Endothelial cell of umbilical vein (primary cell): ENCODE data around the gene CIZ1. TPM values are rescaled to one million over a fixed set of nuclear protein-coding genes. Genes with fewer than 3 reads are reported as not detected.

ENCODE experiments used
- BruUV-seq: library from RNA; stranded (reverse); fragments of 400-500 nt; replicated peaks from 2 replicates; lab custom pipeline; 2021; lab: Mats Ljungman, UMichigan
- CTCF ChIA-PET: fragments of 300-600, 350-600 bp; sonication (Branson Sonifier 250); formaldehyde crosslinking; loops from one replicate; lab custom pipeline; 2021; ENCODE audit warnings: antibody characterized with exemption, inconsistent platforms; lab: Charles Lee
- POLR2A ChIA-PET: fragments of 300-600, 350-600 bp; sonication (Branson Sonifier 250); formaldehyde crosslinking; loops from one replicate; lab custom pipeline; 2021; ENCODE audit warnings: antibody characterized with exemption, inconsistent platforms; lab: Charles Lee
- DNase-seq: peaks from one replicate; pipeline ENCODE4 v3.0.0-alpha.2; 2011; ENCODE audit warnings: low read depth, low spot score
- FAIRE-seq: peaks from 2 replicates; lab custom pipeline; 2011; peaks lifted over from hg19 to GRCh38; lab: Jason Lieb, UNC
- H2AFZ ChIP-seq: 2 replicates; pipeline ENCODE4 v1.6.0; 2012; ENCODE audit warnings: low read depth, low read length, control low read depth, inconsistent platforms
- H3K27ac ChIP-seq: 2 replicates; pipeline ENCODE4 v1.5.1; 2011; ENCODE audit warnings: low read depth, mild to moderate bottlenecking, control low read depth, low read length, moderate library complexity; ENCODE audit not compliant: insufficient read depth
- H3K27me3 ChIP-seq, 2 experiments: 2 replicates each; pipeline versions ENCODE4 v1.6.0 to v1.6.1; 2011; ENCODE audit warnings: low read length in 2 of 2, mixed read lengths in 1 of 2; ENCODE audit not compliant: control insufficient read depth in 2 of 2, insufficient read depth in 2 of 2
- H3K36me3 ChIP-seq, 2 experiments: 2 replicates in 1 of 2; 3 replicates in 1 of 2; pipeline ENCODE4 v1.5.1; 2011; ENCODE audit warnings: low read length in 2 of 2, mild to moderate bottlenecking in 1 of 2, moderate library complexity in 1 of 2; ENCODE audit not compliant: control insufficient read depth in 2 of 2, insufficient read depth in 2 of 2; ENCODE audit errors: extremely low read depth in 1 of 2
- H3K4me1 ChIP-seq: 3 replicates; pipeline ENCODE4 v1.5.1; 2011; ENCODE audit warnings: mild to moderate bottlenecking, low read length; ENCODE audit not compliant: control insufficient read depth, insufficient read depth; ENCODE audit errors: extremely low read depth
- H3K4me2 ChIP-seq: 2 replicates; pipeline ENCODE4 v1.6.1; 2011; ENCODE audit warnings: low read length, control low read depth, mixed read lengths; ENCODE audit not compliant: insufficient read depth
- H3K4me3 ChIP-seq, 3 experiments: fragments of 200-600 bp in 1 of 3; sonication (generic), shearing (Covaris generic) in 1 of 3; replicated peaks in 1 of 3; 2 replicates each; pipeline ENCODE4 v1.5.1; 2011 to 2016; ENCODE audit warnings: control low read depth in 3 of 3, low read length in 3 of 3, mild to moderate bottlenecking in 2 of 3, inconsistent platforms in 1 of 3, low read depth in 1 of 3, moderate library complexity in 1 of 3; ENCODE audit not compliant: insufficient read depth in 1 of 3
- H3K79me2 ChIP-seq: 2 replicates; pipeline ENCODE4 v1.6.0; 2012; ENCODE audit warnings: low read length, inconsistent platforms; ENCODE audit not compliant: control insufficient read depth, insufficient read depth
- H3K9ac ChIP-seq: replicated peaks from 2 replicates; pipeline ENCODE3; 2011; ENCODE audit warnings: low read length, control low read depth; ENCODE audit not compliant: insufficient read depth; ENCODE audit errors: extremely low read depth
- H3K9me1 ChIP-seq: replicated peaks from 3 replicates; pipeline ENCODE4 v1.6.0; 2011; ENCODE audit warnings: mild to moderate bottlenecking, low read length; ENCODE audit not compliant: control insufficient read depth, insufficient read depth; ENCODE audit errors: extremely low read depth
- H3K9me3 ChIP-seq: replicated peaks from 2 replicates; pipeline ENCODE4 v1.5.1; 2012; ENCODE audit warnings: low read length, inconsistent platforms; ENCODE audit not compliant: control insufficient read depth, insufficient read depth
- H4K20me1 ChIP-seq: replicated peaks from 2 replicates; pipeline ENCODE3; 2011; ENCODE audit warnings: mild to moderate bottlenecking, low read length; ENCODE audit not compliant: control insufficient read depth, insufficient read depth; ENCODE audit errors: extremely low read depth
- EZH2 ChIP-seq: IDR thresholded peaks from 2 replicates; pipeline ENCODE4 v1.6.1; 2012; ENCODE audit warnings: borderline replicate concordance, low read depth, mild to moderate bottlenecking, moderate library complexity, low read length, inconsistent platforms; ENCODE audit not compliant: severe bottlenecking
- FOS ChIP-seq: IDR thresholded peaks from 2 replicates; pipeline ENCODE4 v1.6.1; 2011; ENCODE audit warnings: mild to moderate bottlenecking, low read length, moderate library complexity, borderline replicate concordance; ENCODE audit not compliant: insufficient read depth
- GATA2 ChIP-seq: IDR thresholded peaks from 2 replicates; pipeline ENCODE4 v1.7.0; 2011; ENCODE audit warnings: low read depth, mild to moderate bottlenecking, moderate library complexity, mixed read lengths, low read length; ENCODE audit not compliant: insufficient read length, insufficient read depth
- JUN ChIP-seq: IDR thresholded peaks from 2 replicates; pipeline ENCODE4 v1.6.1; 2011; ENCODE audit warnings: borderline replicate concordance, low read depth; ENCODE audit not compliant: insufficient read length, insufficient read depth
- MAX ChIP-seq: IDR thresholded peaks from 2 replicates; pipeline ENCODE4 v1.6.1; 2011; ENCODE audit not compliant: insufficient read depth, insufficient read length
- MYC ChIP-seq: IDR thresholded peaks from one replicate; pipeline ENCODE4 v1.6.1; 2011; ENCODE audit warnings: mild to moderate bottlenecking, low read depth, low read length
- POLR2AphosphoS5 ChIP-seq: IDR thresholded peaks from 2 replicates; pipeline ENCODE4 v1.6.1; 2012; ENCODE audit warnings: low read depth, mild to moderate bottlenecking, control low read depth, low read length, moderate library complexity; ENCODE audit not compliant: insufficient read depth
- dilution Hi-C: fragments of 300-500 bp; cut with MboI; formaldehyde crosslinking; loops from one replicate; pipeline ENCODE4 v1.15.0; 2019; ENCODE audit warnings: low sequenced_read_pairs; ENCODE audit not compliant: extremely low pct_ligation_motif_present
- intact Hi-C: fragments of 100-400 bp; cut with micrococcal nuclease; formaldehyde crosslinking; loops from one replicate; pipeline ENCODE4 v1.10.0; 2022
- polyA plus RNA-seq, 4 experiments: library from polyadenylated mRNA; depleted of rRNA in 3 of 4; stranded (reverse) in 3 of 4; unstranded in 1 of 4; fragments of >200 nt; gene quantifications; 2 replicates each; pipeline versions ENCODE4 v1.2.1 to v1.2.3, GENCODE V29; 2011 to 2012; ENCODE audit warnings: missing spikeins in 1 of 4
- total RNA-seq: library from RNA; stranded (reverse); gene quantifications from 2 replicates; pipeline ENCODE4 v1.2.3, GENCODE V29; 2021

Gene CIZ1
- total and polyA plus RNA-seq, 2 donors (not counting 3 experiments of a cell fraction or from before 2014, with no cell fraction given), result 88.3 to 150 TPM

- Histone ChIP-seq H3K79me2 (no peaks in the 10 kb centered on the region), H2AFZ (no peak overlapping the region), H3K4me2 (no peak overlapping the region), H3K9me3 (no peaks in the 10 kb centered on the region), H4K20me1 (no peaks in the 10 kb centered on the region), H3K4me3 (no peak overlapping the region), H3K27me3 (no peaks in the 10 kb centered on the region), H3K4me1 (no peaks in the 10 kb centered on the region), H3K9me1 (no peaks in the 10 kb centered on the region), H3K9ac (no peak overlapping the region), H3K36me3 (no peaks in the 10 kb centered on the region), H3K27ac (no peak overlapping the region)
- intact Hi-C loops (no loop called here), dilution Hi-C loops (no loop called here)
- BruUV-seq, result no TSS peak
- ChIA-PET POLR2A (no interaction called here), CTCF (interaction anchor here (1.3 kb wide), 1 partner anchor 36 kb away, joined by 3 read pairs; no protein-coding TSS in a partner anchor)
- TF ChIP-seq MYC, result no peak
- TF ChIP-seq MAX, result no peak
- FAIRE-seq, result no peak
- DNase-seq, result no peak
Measured at GRCh38 chr9:128153060-128153946, 38.1 kb downstream of the CIZ1 start.

- DNase-seq, result no peak
- FAIRE-seq, result no peak
- Histone ChIP-seq H3K36me3 (no peaks in the 10 kb centered on the region), H3K27ac (no peak overlapping the region), H3K4me3 (no peak overlapping the region), H3K9ac (no peak overlapping the region), H4K20me1 (no peaks in the 10 kb centered on the region), H3K27me3 (no peaks in the 10 kb centered on the region), H3K9me1 (no peaks in the 10 kb centered on the region), H3K79me2 (no peaks in the 10 kb centered on the region), H3K4me2 (no peak overlapping the region), H3K4me1 (no peaks in the 10 kb centered on the region), H3K9me3 (no peaks in the 10 kb centered on the region), H2AFZ (no peak overlapping the region)
- TF ChIP-seq EZH2 (no peak), MYC (no peak), POLR2AphosphoS5 (no peak), FOS (no peak), GATA2 (no peak), JUN (no peak), MAX (no peak)
- BruUV-seq, result no TSS peak
- intact Hi-C loops, result no loop called here
- ChIA-PET CTCF (interaction anchor here (1.3 kb wide), 1 partner anchor 35 kb away, joined by 3 read pairs; no protein-coding TSS in a partner anchor), POLR2A (no interaction called here)
- dilution Hi-C loops, result no loop called here
Measured at GRCh38 chr9:128152133-128153059, 39.0 kb downstream of the CIZ1 start.
